ENCODE results near the gene CERT1. TPM values are rescaled to one million over a fixed set of nuclear protein-coding genes. Genes with fewer than 3 reads are reported as not detected.

The CERT1 gene
- total RNA-seq, 1 experiment from 2014 or later, result 17.6 TPM

- Histone ChIP-seq H3K9me2 (ENCODE audit: insufficient read depth) (no peaks in the 10 kb centered on the region), H4K20me1 (ENCODE audit: insufficient read depth) (peaks cover 6% of the 10 kb centered on the region; the same call in 1 of the 2 replicates), H3K36me3 (ENCODE audit: low read depth) (0 out of 2 replicates have a peak, but pooled peaks cover 6% of the 10 kb centered on the region), H3K9me3 (ENCODE audit: insufficient read depth, low read depth) (no peaks in the 10 kb centered on the region), H3K27ac (no peak overlapping the region), H3F3A (ENCODE audit: insufficient read depth, low read depth) (no peaks in the 10 kb centered on the region), H3K79me2 (ENCODE audit: low read depth) (no peaks in the 10 kb centered on the region), H3K4me1 (replicated peaks; ENCODE audit: insufficient read depth) (no peaks in the 10 kb centered on the region), H3K4me3 (no peak overlapping the region), H3K4me2 (no peak overlapping the region), H3K27me3 (ENCODE audit: insufficient read depth, low read depth) (no peaks in the 10 kb centered on the region), H2AFZ (no peak overlapping the region)
- no peak for DNase-seq
- BruUV-seq (replicated peaks), result no TSS peak
- intact Hi-C loops (cut with micrococcal nuclease; ENCODE audit: unreplicated experiment), result loop anchor here (2.0 kb wide), 1 partner anchor 39 kb away; no protein-coding TSS in a partner anchor
- TF ChIP-seq CTCF (conservative IDR thresholded peaks at IDR 0.05) (no peak), EZH2 (IDR thresholded peaks at IDR 0.05; ENCODE audit: low read depth) (no peak)
- CTCF ChIA-PET, result no interaction called here
- POLR2A ChIA-PET (ENCODE audit: unreplicated experiment), result no interaction called here
Measured at GRCh38 chr5:75414241-75414640, 97.2 kb downstream of the CERT1 start.

GRCh38 chr5:75412111-75412990, 99.1 kb downstream of the CERT1 start:
- Histone ChIP-seq H3K4me2 (no peak overlapping the region), H3K36me3 (ENCODE audit: low read depth) (peaks cover 10% of the 10 kb centered on the region; the same call in 1 of the 2 replicates), H3K9me3 (ENCODE audit: insufficient read depth, low read depth) (no peaks in the 10 kb centered on the region), H3K4me1 (replicated peaks; ENCODE audit: insufficient read depth) (no peaks in the 10 kb centered on the region), H4K20me1 (ENCODE audit: insufficient read depth) (peaks cover 6% of the 10 kb centered on the region; the same call in 1 of the 2 replicates), H3K27ac (no peak overlapping the region), H3K79me2 (ENCODE audit: low read depth) (no peaks in the 10 kb centered on the region), H3K27me3 (ENCODE audit: insufficient read depth, low read depth) (no peaks in the 10 kb centered on the region), H3K9me2 (ENCODE audit: insufficient read depth) (no peaks in the 10 kb centered on the region), H2AFZ (no peak overlapping the region), H3K4me3 (no peak overlapping the region), H3F3A (ENCODE audit: insufficient read depth, low read depth) (no peaks in the 10 kb centered on the region)
- no peak for TF ChIP-seq EZH2 (IDR thresholded peaks at IDR 0.05; ENCODE audit: low read depth)
- TF ChIP-seq CTCF (conservative IDR thresholded peaks at IDR 0.05), result no peak
- ChIA-PET CTCF (no interaction called here), POLR2A (ENCODE audit: unreplicated experiment) (no interaction called here)
- intact Hi-C loops (cut with micrococcal nuclease; ENCODE audit: unreplicated experiment), result no loop called here
- no TSS peak for BruUV-seq (replicated peaks)
- DNase-seq, result no peak

GRCh38 chr5:75405296-75405695, 106.1 kb downstream of the CERT1 start:
- Histone ChIP-seq H2AFZ (no peak overlapping the region), H3K79me2 (ENCODE audit: low read depth) (no peaks in the 10 kb centered on the region), H3K4me3 (no peak overlapping the region), H3K4me2 (no peak overlapping the region), H3K36me3 (ENCODE audit: low read depth) (peaks cover 4% of the 10 kb centered on the region; the same call in 1 of the 2 replicates), H3K9me3 (ENCODE audit: insufficient read depth, low read depth) (no peaks in the 10 kb centered on the region), H3K9me2 (ENCODE audit: insufficient read depth) (no peaks in the 10 kb centered on the region), H4K20me1 (ENCODE audit: insufficient read depth) (no peaks in the 10 kb centered on the region), H3K4me1 (replicated peaks; ENCODE audit: insufficient read depth) (peaks cover 9% of the 10 kb centered on the region; the same call in 1 of the 2 replicates), H3F3A (ENCODE audit: insufficient read depth, low read depth) (no peaks in the 10 kb centered on the region), H3K27me3 (ENCODE audit: insufficient read depth, low read depth) (no peaks in the 10 kb centered on the region), H3K27ac (peak overlapping the region; percentile 51)
- DNase-seq, result peak; percentile 2 to 52
- BruUV-seq (replicated peaks), result no TSS peak
- TF ChIP-seq CTCF (conservative IDR thresholded peaks at IDR 0.05) (no peak), EZH2 (IDR thresholded peaks at IDR 0.05; ENCODE audit: low read depth) (no peak)
- ChIA-PET POLR2A (ENCODE audit: unreplicated experiment) (no interaction called here), CTCF (no interaction called here)
- intact Hi-C loops (cut with micrococcal nuclease; ENCODE audit: unreplicated experiment), result no loop called here

All from PC-9 (cell line).